Endothelial cell of umbilical vein (primary cell): ENCODE data around the gene ACADS. TPM values are rescaled to one million over a fixed set of nuclear protein-coding genes. Genes with fewer than 3 reads are reported as not detected.

Experiments used
- BruUV-seq: library from RNA; stranded (reverse); fragments of 400-500 nt; replicated peaks from 2 replicates; lab custom pipeline; 2021; lab: Mats Ljungman, UMichigan
- CTCF ChIA-PET: fragments of 300-600, 350-600 bp; sonication (Branson Sonifier 250); formaldehyde crosslinking; loops from one replicate; lab custom pipeline; 2021; ENCODE audit warnings: antibody characterized with exemption, inconsistent platforms; lab: Charles Lee
- POLR2A ChIA-PET: fragments of 300-600, 350-600 bp; sonication (Branson Sonifier 250); formaldehyde crosslinking; loops from one replicate; lab custom pipeline; 2021; ENCODE audit warnings: antibody characterized with exemption, inconsistent platforms; lab: Charles Lee
- DNase-seq: peaks from one replicate; pipeline ENCODE4 v3.0.0-alpha.2; 2011; ENCODE audit warnings: low read depth, low spot score
- FAIRE-seq: peaks from 2 replicates; lab custom pipeline; 2011; peaks lifted over from hg19 to GRCh38; lab: Jason Lieb, UNC
- H2AFZ ChIP-seq: 2 replicates; pipeline ENCODE4 v1.6.0; 2012; ENCODE audit warnings: low read depth, low read length, control low read depth, inconsistent platforms
- H3K27ac ChIP-seq: 2 replicates; pipeline ENCODE4 v1.5.1; 2011; ENCODE audit warnings: low read depth, mild to moderate bottlenecking, control low read depth, low read length, moderate library complexity; ENCODE audit not compliant: insufficient read depth
- H3K27me3 ChIP-seq, 2 experiments: 2 replicates each; pipeline versions ENCODE4 v1.6.0 to v1.6.1; 2011; ENCODE audit warnings: low read length in 2 of 2, mixed read lengths in 1 of 2; ENCODE audit not compliant: control insufficient read depth in 2 of 2, insufficient read depth in 2 of 2
- H3K36me3 ChIP-seq, 2 experiments: 2 replicates in 1 of 2; 3 replicates in 1 of 2; pipeline ENCODE4 v1.5.1; 2011; ENCODE audit warnings: low read length in 2 of 2, mild to moderate bottlenecking in 1 of 2, moderate library complexity in 1 of 2; ENCODE audit not compliant: control insufficient read depth in 2 of 2, insufficient read depth in 2 of 2; ENCODE audit errors: extremely low read depth in 1 of 2
- H3K4me1 ChIP-seq: 3 replicates; pipeline ENCODE4 v1.5.1; 2011; ENCODE audit warnings: mild to moderate bottlenecking, low read length; ENCODE audit not compliant: control insufficient read depth, insufficient read depth; ENCODE audit errors: extremely low read depth
- H3K4me2 ChIP-seq: 2 replicates; pipeline ENCODE4 v1.6.1; 2011; ENCODE audit warnings: low read length, control low read depth, mixed read lengths; ENCODE audit not compliant: insufficient read depth
- H3K4me3 ChIP-seq, 3 experiments: fragments of 200-600 bp in 1 of 3; sonication (generic), shearing (Covaris generic) in 1 of 3; replicated peaks in 1 of 3; 2 replicates each; pipeline ENCODE4 v1.5.1; 2011 to 2016; ENCODE audit warnings: control low read depth in 3 of 3, low read length in 3 of 3, mild to moderate bottlenecking in 2 of 3, inconsistent platforms in 1 of 3, low read depth in 1 of 3, moderate library complexity in 1 of 3; ENCODE audit not compliant: insufficient read depth in 1 of 3
- H3K79me2 ChIP-seq: 2 replicates; pipeline ENCODE4 v1.6.0; 2012; ENCODE audit warnings: low read length, inconsistent platforms; ENCODE audit not compliant: control insufficient read depth, insufficient read depth
- H3K9ac ChIP-seq: replicated peaks from 2 replicates; pipeline ENCODE3; 2011; ENCODE audit warnings: low read length, control low read depth; ENCODE audit not compliant: insufficient read depth; ENCODE audit errors: extremely low read depth
- H3K9me1 ChIP-seq: replicated peaks from 3 replicates; pipeline ENCODE4 v1.6.0; 2011; ENCODE audit warnings: mild to moderate bottlenecking, low read length; ENCODE audit not compliant: control insufficient read depth, insufficient read depth; ENCODE audit errors: extremely low read depth
- H3K9me3 ChIP-seq: replicated peaks from 2 replicates; pipeline ENCODE4 v1.5.1; 2012; ENCODE audit warnings: low read length, inconsistent platforms; ENCODE audit not compliant: control insufficient read depth, insufficient read depth
- H4K20me1 ChIP-seq: replicated peaks from 2 replicates; pipeline ENCODE3; 2011; ENCODE audit warnings: mild to moderate bottlenecking, low read length; ENCODE audit not compliant: control insufficient read depth, insufficient read depth; ENCODE audit errors: extremely low read depth
- CTCF ChIP-seq, 2 donors: IDR thresholded peaks; 1 replicate in 1 of 2; 2 replicates in 1 of 2; pipeline ENCODE4 v1.5.1; 2011; ENCODE audit warnings: low read length in 2 of 2, mild to moderate bottlenecking in 2 of 2, moderate library complexity in 2 of 2, control low read depth in 1 of 2, inconsistent platforms in 1 of 2, low read depth in 1 of 2; ENCODE audit not compliant: insufficient read depth in 1 of 2; ENCODE audit errors: extremely low read depth in 1 of 2
- EZH2 ChIP-seq: IDR thresholded peaks from 2 replicates; pipeline ENCODE4 v1.6.1; 2012; ENCODE audit warnings: borderline replicate concordance, low read depth, mild to moderate bottlenecking, moderate library complexity, low read length, inconsistent platforms; ENCODE audit not compliant: severe bottlenecking
- FOS ChIP-seq: IDR thresholded peaks from 2 replicates; pipeline ENCODE4 v1.6.1; 2011; ENCODE audit warnings: mild to moderate bottlenecking, low read length, moderate library complexity, borderline replicate concordance; ENCODE audit not compliant: insufficient read depth
- GATA2 ChIP-seq: IDR thresholded peaks from 2 replicates; pipeline ENCODE4 v1.7.0; 2011; ENCODE audit warnings: low read depth, mild to moderate bottlenecking, moderate library complexity, mixed read lengths, low read length; ENCODE audit not compliant: insufficient read length, insufficient read depth
- JUN ChIP-seq: IDR thresholded peaks from 2 replicates; pipeline ENCODE4 v1.6.1; 2011; ENCODE audit warnings: borderline replicate concordance, low read depth; ENCODE audit not compliant: insufficient read length, insufficient read depth
- MYC ChIP-seq: IDR thresholded peaks from one replicate; pipeline ENCODE4 v1.6.1; 2011; ENCODE audit warnings: mild to moderate bottlenecking, low read depth, low read length
- POLR2A ChIP-seq: IDR thresholded peaks from 2 replicates; pipeline ENCODE4 v1.6.1; 2012; ENCODE audit warnings: low read depth, mild to moderate bottlenecking, control low read depth, low read length
- POLR2AphosphoS5 ChIP-seq: IDR thresholded peaks from 2 replicates; pipeline ENCODE4 v1.6.1; 2012; ENCODE audit warnings: low read depth, mild to moderate bottlenecking, control low read depth, low read length, moderate library complexity; ENCODE audit not compliant: insufficient read depth
- dilution Hi-C: fragments of 300-500 bp; cut with MboI; formaldehyde crosslinking; loops from one replicate; pipeline ENCODE4 v1.15.0; 2019; ENCODE audit warnings: low sequenced_read_pairs; ENCODE audit not compliant: extremely low pct_ligation_motif_present
- intact Hi-C: fragments of 100-400 bp; cut with micrococcal nuclease; formaldehyde crosslinking; loops from one replicate; pipeline ENCODE4 v1.10.0; 2022
- polyA plus RNA-seq, 4 experiments: library from polyadenylated mRNA; depleted of rRNA in 3 of 4; stranded (reverse) in 3 of 4; unstranded in 1 of 4; fragments of >200 nt; gene quantifications; 2 replicates each; pipeline versions ENCODE4 v1.2.1 to v1.2.3, GENCODE V29; 2011 to 2012; ENCODE audit warnings: missing spikeins in 1 of 4
- total RNA-seq: library from RNA; stranded (reverse); gene quantifications from 2 replicates; pipeline ENCODE4 v1.2.3, GENCODE V29; 2021
- TF ChIP-seq, protein P1 (sequence below): IDR thresholded peaks from 2 replicates; pipeline ENCODE4 v1.6.1; 2011; ENCODE audit not compliant: insufficient read depth, insufficient read length

Gene ACADS
- total and polyA plus RNA-seq, 2 donors (not counting 3 experiments of a cell fraction or from before 2014, with no cell fraction given), result 8.2 to 8.9 TPM

DNA sequence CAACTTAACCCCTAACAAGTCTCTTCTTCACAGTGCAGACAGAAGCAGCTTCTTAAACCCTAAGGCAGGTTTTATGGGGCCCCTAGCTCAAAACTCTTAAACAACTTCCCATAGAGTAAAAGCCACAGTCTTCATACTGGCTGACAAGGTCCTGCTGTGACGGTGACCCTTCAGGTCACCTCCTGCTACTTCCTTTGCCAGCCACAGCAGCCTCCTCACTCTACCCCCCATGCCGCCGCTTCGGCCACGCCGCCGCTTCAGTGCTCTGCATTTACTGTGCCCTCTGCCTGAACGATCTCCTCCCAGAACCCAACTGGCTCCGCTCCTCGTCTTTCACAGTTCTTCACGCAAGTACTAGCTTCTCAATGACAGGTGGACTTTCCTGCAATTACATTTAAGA is 45.5 kb downstream of the ACADS start:
- H4K20me1 ChIP-seq, result no peaks in the 10 kb centered on the region
- dilution Hi-C loops (no loop called here), intact Hi-C loops (no loop called here)
- no peaks in the 10 kb centered on the region for H3K9me3 ChIP-seq
- BruUV-seq, result no TSS peak
- H3K4me2 ChIP-seq, result no peak overlapping the region
- ChIA-PET POLR2A (no interaction called here), CTCF (no interaction called here)
- no peak for DNase-seq
- H3K27ac ChIP-seq, result no peak overlapping the region
- no peak for FAIRE-seq
- no peak overlapping the region for H2AFZ ChIP-seq
- no peaks in the 10 kb centered on the region for H3K9me1 ChIP-seq
- H3K36me3 ChIP-seq, result peaks cover 2 to 28% of the 10 kb centered on the region in 2 experiments
- H3K4me1 ChIP-seq, result peaks cover 10% of the 10 kb centered on the region
- H3K9ac ChIP-seq, result no peak overlapping the region
- TF ChIP-seq EZH2, result no peak
- no peak for TF ChIP-seq GATA2
- no peak for TF ChIP-seq MYC
- TF ChIP-seq POLR2A, result no peak
- TF ChIP-seq, protein P1, sequence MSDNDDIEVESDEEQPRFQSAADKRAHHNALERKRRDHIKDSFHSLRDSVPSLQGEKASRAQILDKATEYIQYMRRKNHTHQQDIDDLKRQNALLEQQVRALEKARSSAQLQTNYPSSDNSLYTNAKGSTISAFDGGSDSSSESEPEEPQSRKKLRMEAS, result no peak
- no peak for TF ChIP-seq POLR2AphosphoS5
- no peak for TF ChIP-seq JUN
- TF ChIP-seq CTCF (IDR thresholded peaks at IDR 0.05; ENCODE audit: extremely low read depth in 1 of 2, insufficient read depth in 1 of 2, low read depth in 1 of 2, low read length in 2 of 2), result no peak
- no peak for TF ChIP-seq FOS
- H3K79me2 ChIP-seq, result no peaks in the 10 kb centered on the region
- H3K4me3 ChIP-seq, result no peak overlapping the region
- no peaks in the 10 kb centered on the region for H3K27me3 ChIP-seq
